Measurements from ENCODE around the gene ZSWIM4. TPM values are rescaled to one million over a fixed set of nuclear protein-coding genes. Genes with fewer than 3 reads are reported as not detected.
A peak's percentile ranks its signal among the peaks of the same experiment; 100 is the strongest.

The ZSWIM4 gene
- total RNA-seq, 6 experiments from 2014 or later, result 5.0 to 6.0 (median 5.2) TPM

GRCh38 chr19:13834244-13835069, 39.2 kb downstream of the ZSWIM4 start:
- H3K4me1 Mint-ChIP-seq (ENCODE audit: low read depth), result peaks cover 64% of the 10 kb centered on the region
- DNase-seq, result peak; percentile 81
- peak overlapping the region; percentile 99 for H3K4me3 Mint-ChIP-seq
- H3K27ac Mint-ChIP-seq, result peak overlapping the region; percentile 100
- peaks cover 69% of the 10 kb centered on the region for H3K36me3 Mint-ChIP-seq (ENCODE audit: low read depth)
- peaks cover 98% of the 10 kb centered on the region for H3K9me3 Mint-ChIP-seq
- peaks cover 100% of the 10 kb centered on the region for H3K27me3 Mint-ChIP-seq (ENCODE audit: insufficient read depth)
- TF ChIP-seq, protein P1, sequence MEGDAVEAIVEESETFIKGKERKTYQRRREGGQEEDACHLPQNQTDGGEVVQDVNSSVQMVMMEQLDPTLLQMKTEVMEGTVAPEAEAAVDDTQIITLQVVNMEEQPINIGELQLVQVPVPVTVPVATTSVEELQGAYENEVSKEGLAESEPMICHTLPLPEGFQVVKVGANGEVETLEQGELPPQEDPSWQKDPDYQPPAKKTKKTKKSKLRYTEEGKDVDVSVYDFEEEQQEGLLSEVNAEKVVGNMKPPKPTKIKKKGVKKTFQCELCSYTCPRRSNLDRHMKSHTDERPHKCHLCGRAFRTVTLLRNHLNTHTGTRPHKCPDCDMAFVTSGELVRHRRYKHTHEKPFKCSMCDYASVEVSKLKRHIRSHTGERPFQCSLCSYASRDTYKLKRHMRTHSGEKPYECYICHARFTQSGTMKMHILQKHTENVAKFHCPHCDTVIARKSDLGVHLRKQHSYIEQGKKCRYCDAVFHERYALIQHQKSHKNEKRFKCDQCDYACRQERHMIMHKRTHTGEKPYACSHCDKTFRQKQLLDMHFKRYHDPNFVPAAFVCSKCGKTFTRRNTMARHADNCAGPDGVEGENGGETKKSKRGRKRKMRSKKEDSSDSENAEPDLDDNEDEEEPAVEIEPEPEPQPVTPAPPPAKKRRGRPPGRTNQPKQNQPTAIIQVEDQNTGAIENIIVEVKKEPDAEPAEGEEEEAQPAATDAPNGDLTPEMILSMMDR (IDR thresholded peaks at IDR 0.05), result no peak

DNA sequence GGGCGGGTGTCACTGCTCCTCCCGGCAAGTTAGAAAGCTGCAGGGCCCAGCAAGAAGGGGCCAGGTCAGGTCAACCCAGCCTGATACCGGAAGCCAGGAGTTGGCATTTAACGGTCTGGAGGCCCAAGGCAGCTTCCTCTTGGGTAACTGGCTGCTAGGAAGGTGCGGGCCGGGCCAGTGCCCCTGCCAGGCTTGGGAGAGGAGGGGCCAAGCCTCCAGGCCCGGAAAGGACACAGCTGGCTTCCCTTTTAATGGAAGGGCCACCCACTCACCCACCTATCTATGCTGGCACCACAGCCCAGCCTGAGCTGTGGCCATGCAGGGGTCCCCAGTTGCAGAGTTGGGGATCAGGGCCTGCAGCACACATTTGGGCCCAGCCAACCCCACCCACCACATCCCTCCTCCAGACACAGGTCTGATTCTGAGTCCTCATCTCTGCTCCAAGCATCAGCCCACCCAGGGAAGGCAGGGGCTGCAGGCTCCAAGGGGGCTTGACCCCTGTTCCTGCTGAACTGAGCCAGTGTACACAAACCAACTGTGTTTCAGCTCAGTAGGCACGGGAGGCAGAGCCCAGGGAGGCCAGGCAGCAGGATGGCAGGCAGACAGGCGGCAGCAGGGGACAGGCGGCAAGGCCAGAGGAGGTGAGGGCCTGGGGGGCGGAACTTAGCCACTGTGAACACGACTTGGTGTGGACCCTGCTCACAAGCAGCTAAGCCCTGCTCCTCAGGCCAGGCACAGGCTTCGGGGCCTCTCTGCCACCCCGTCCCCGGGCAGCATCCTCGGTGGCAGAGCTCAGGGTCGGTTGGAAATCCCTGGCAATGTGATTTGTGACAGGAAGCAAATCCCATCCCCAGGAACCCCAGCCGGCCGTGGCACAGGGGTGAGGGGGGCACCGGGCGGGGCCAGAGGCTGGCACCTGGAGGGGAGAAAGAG, 40.8 kb downstream of the ZSWIM4 start:
- Mint-ChIP-seq H3K4me1 (ENCODE audit: low read depth) (peaks cover 73% of the 10 kb centered on the region), H3K36me3 (ENCODE audit: low read depth) (peaks cover 71% of the 10 kb centered on the region), H3K4me3 (peak overlapping the region; percentile 99), H3K27ac (peak overlapping the region; percentile 100), H3K27me3 (ENCODE audit: insufficient read depth) (peaks cover 100% of the 10 kb centered on the region), H3K9me3 (peaks cover 94% of the 10 kb centered on the region)
- DNase-seq, result peak; percentile 43
- TF ChIP-seq, protein P1 (IDR thresholded peaks at IDR 0.05), result no peak

GRCh38 chr19:13838435-13839129, 43.3 kb downstream of the ZSWIM4 start:
- TF ChIP-seq, protein P1 (IDR thresholded peaks at IDR 0.05), result no peak
- DNase-seq, result no peak
- Mint-ChIP-seq H3K36me3 (ENCODE audit: low read depth) (peaks cover 60% of the 10 kb centered on the region), H3K4me3 (peak overlapping the region; percentile 99), H3K27ac (peak overlapping the region; percentile 100), H3K27me3 (ENCODE audit: insufficient read depth) (peaks cover 93% of the 10 kb centered on the region), H3K4me1 (ENCODE audit: low read depth) (peaks cover 58% of the 10 kb centered on the region), H3K9me3 (peaks cover 82% of the 10 kb centered on the region)

DNA sequence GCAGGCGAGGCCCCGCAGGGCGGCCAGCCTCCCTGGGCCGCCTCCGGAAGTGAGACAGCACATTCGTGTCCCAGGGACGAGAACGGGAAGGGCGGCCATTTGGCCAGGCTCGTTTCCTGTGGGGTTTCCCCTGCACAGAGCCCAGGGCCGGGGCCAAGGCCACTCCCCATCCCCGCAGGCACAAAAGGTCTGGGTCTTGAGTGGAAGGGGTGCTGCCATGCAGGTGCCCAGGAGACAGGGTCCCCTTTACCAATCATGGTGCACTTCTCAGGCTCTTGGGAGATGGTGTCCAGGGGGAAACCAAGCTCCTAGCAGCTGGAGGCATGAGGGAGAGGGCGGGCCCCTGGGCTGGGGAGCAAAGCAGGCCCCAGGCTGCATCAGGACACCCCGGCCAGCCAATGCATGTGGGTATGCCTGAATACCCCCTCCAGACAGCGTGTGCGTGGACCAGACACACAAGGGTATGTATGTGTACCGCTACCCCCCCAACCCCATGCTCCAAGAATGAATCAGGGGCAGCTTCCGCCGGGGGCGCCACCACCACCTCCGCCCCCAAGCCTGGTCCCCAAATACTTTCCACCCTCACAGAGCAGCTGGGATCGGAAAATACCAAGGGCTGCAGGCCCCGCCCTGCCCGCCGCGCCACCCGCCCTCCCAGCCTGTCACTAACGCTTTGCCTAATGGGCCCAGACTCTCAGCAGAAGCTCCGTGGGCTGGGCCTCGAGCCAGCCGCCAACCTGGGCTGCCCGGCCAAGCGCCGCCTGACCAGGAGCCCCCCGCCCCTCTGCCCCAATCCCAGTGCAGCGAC, 44.1 kb downstream of the ZSWIM4 start:
- H3K4me1 Mint-ChIP-seq (ENCODE audit: low read depth), result peaks cover 56% of the 10 kb centered on the region
- TF ChIP-seq, protein P1 (IDR thresholded peaks at IDR 0.05), result peak; percentile 56
- H3K27ac Mint-ChIP-seq, result peak overlapping the region; percentile 100
- peaks cover 54% of the 10 kb centered on the region for H3K36me3 Mint-ChIP-seq (ENCODE audit: low read depth)
- H3K9me3 Mint-ChIP-seq, result peaks cover 75% of the 10 kb centered on the region
- DNase-seq, result peak; percentile 88
- peak overlapping the region; percentile 99 for H3K4me3 Mint-ChIP-seq
- peaks cover 85% of the 10 kb centered on the region for H3K27me3 Mint-ChIP-seq (ENCODE audit: insufficient read depth)

Measured in HFFc6 (cell line).